NCI-H1092 (cell line): Measurements from ENCODE around the gene NID1.

Source experiments
- DNase-seq: peaks from one replicate; lab custom pipeline; 2025; lab: John Stamatoyannopoulos, UW

Gene NID1

DNA sequence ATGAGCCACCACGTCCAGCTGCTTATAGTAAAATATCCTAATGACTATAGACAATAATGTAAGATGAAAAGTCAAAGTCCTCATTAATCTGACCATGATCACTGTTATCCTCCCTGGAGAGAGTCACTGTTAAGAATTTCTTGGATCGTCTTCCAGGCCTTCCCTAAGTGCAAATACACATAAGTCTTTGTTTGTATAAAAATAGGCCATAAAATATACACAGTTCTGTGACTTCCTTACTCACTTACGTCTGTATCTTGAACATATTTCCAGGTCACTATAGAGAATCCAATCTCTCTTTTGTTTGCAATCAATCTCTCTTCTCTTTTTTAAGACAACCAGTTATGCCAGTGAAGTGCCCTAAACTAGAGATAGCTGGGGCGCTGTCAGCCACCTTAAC lies 109.1 kb downstream of the NID1 start:
- no peak for DNase-seq

GRCh38 chr1:235954306-235955283 lies 110.3 kb downstream of the NID1 start:
- DNase-seq, result no peak

DNA sequence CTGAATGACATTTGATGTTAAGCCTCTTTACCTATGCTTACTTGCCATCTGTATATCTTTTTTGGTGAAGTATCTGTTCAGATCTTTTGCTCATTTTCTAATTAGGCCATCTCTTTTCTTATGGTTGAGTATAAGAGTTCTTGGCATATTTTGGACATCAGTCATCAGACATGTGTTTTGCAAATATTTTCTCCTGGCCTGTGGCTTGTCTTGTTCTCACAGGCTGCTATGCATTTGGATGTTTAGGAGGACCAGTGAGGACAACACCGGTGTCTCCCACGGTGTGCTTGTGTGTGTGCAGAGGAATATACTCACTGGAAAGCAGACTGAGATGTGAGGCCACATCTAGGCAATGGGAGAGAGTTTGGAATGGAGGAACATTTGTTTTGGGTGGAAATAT lies 111.1 kb downstream of the NID1 start:
- DNase-seq, result no peak

DNA sequence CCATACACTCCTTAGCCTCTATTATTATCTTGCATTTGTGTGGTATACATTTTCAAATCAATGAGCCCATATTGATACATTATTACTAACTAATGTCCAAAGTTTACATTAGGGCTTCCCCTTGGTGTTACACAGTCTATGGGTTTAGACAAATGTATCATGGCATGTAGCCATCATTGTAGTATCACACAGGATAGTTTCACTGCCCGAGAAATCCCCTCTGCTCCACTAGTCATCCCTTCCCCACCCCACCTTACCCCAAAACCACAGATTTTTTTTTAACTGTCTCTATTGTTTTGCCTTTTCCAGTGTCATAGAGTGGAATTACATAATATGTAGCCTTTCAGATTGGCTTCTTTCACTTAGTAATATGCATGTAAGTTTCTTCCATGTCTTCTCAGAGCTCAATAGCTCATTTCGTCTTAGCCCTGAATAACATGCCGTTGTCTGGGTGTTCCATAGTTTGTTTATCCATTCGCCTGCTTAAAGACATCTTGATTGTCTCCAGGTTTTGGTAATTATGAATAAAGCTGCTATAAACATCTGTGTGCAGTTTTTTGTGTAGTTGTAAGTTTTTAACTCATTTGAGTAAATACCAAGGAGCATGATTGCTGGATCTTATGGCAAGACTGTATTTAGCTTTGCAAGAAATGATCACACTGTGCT lies 111.8 kb downstream of the NID1 start:
- no peak for DNase-seq

GRCh38 chr1:235951661-235952060 lies 113.2 kb downstream of the NID1 start:
- DNase-seq, result no peak

DNA sequence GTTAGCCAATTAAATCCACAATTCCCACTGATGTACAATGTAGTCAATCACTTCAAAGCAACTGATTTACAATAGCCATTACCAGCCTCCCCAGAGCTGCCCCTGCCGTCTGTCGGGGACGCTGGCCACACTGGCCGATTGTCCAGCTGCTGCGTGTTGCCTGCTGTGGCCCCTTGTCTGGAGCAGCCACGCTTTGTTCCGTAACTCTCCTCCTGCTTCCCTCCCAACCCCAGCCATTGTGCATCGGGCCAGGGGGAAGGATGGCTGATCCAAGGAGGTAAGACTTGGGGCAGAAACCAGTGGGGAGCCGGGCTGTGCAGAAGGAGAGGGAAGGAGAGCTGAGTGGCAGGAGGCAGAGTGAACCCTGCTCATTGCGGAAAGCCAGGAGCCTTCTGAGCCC lies 114.6 kb downstream of the NID1 start:
- no peak for DNase-seq

GRCh38 chr1:235948774-235949427 lies 116.0 kb downstream of the NID1 start:
- no peak for DNase-seq

- DNase-seq, result no peak
Measured at GRCh38 chr1:235947989-235948388, 116.9 kb downstream of the NID1 start.

DNA sequence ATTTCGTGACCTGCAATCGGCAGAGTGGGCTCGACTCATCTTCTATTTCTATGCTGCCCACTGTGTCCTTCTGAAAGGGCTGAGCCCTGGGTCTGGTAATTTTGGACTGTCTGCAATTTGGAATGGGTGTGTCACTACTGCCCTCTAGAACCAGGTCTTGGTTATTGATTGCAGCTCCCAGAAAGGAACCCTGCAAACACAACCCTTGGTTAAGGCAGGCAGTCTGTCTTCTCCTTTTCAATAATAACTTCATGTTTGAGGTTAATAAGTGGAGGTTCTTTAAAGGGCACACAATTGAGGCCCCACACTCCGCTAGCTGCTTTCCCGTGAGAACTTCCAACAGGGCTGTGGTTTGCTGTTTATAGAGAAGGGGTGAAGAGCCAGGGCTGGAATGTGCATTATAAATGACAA lies 118.3 kb downstream of the NID1 start:
- DNase-seq, result peak; percentile 3

- DNase-seq, result no peak
Measured at GRCh38 chr1:235945775-235946570, 118.9 kb downstream of the NID1 start.

GRCh38 chr1:235943581-235944114 lies 121.2 kb downstream of the NID1 start:
- no peak for DNase-seq

GRCh38 chr1:235942979-235943575 lies 121.8 kb downstream of the NID1 start:
- no peak for DNase-seq

GRCh38 chr1:235942625-235942934 lies 122.3 kb downstream of the NID1 start:
- DNase-seq, result no peak

GRCh38 chr1:235941876-235942624 lies 122.8 kb downstream of the NID1 start:
- no peak for DNase-seq

GRCh38 chr1:235940285-235940684 lies 124.6 kb downstream of the NID1 start:
- DNase-seq, result no peak

DNA sequence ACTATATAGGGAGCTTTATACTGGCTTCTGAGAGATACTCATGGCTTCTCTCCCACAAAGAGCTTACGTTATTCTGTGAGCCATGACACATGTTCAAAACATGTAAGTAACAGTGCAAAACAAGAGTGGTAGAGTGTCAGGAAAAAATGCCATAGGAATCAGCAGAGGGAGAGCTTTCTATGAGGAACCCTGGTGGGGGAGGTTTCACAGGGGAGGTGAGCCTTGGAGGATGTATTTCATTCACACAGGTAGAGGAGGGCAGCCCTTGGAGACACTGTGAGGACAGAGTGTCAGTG lies 125.5 kb downstream of the NID1 start:
- DNase-seq, result no peak

DNA sequence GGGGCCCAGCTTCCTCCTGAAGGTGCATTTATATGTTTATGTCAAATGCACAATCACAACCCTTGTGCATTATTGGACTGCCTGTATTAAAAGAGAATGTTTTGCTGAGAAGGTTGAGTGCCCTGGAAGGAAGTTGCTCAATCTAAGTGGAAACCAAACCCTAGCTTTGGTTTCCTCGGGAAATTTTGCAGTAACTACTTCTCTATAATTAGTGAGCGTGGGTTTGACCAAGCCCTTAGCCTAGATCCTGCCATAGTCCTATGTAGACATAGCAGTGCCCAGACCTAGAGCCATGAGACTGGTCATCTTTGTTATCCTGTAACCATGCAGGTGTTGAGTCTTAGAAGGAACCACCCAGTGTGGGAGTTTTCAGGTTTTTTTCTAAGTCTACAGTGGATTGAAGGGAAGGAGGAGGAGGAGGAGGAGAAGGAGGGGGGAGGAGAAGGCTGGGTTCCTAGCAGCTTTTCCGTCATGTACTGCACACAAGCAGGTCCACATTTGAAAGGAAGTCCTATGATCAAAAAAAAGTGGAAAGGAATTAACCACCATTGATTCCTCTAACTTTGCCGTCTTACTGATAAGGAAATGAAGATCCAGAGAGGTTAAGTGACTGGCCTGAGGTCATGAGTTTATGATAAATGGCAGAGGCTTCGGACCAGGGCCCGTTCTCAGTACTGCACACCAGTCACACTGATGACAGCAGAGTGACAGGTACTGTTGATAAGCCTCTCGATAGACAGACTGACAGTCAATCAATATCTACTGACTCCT lies 126.0 kb downstream of the NID1 start:
- no peak for DNase-seq

GRCh38 chr1:235937123-235937522 lies 127.8 kb downstream of the NID1 start:
- no peak for DNase-seq

GRCh38 chr1:235935235-235936225 lies 129.4 kb downstream of the NID1 start:
- DNase-seq, result no peak
